ENCODE data around the gene PDE4D. TPM values are rescaled to one million over a fixed set of nuclear protein-coding genes. Genes with fewer than 3 reads are reported as not detected.

Gene PDE4D
- total RNA-seq, 1 experiment from 2014 or later: 3.6 TPM

DNA sequence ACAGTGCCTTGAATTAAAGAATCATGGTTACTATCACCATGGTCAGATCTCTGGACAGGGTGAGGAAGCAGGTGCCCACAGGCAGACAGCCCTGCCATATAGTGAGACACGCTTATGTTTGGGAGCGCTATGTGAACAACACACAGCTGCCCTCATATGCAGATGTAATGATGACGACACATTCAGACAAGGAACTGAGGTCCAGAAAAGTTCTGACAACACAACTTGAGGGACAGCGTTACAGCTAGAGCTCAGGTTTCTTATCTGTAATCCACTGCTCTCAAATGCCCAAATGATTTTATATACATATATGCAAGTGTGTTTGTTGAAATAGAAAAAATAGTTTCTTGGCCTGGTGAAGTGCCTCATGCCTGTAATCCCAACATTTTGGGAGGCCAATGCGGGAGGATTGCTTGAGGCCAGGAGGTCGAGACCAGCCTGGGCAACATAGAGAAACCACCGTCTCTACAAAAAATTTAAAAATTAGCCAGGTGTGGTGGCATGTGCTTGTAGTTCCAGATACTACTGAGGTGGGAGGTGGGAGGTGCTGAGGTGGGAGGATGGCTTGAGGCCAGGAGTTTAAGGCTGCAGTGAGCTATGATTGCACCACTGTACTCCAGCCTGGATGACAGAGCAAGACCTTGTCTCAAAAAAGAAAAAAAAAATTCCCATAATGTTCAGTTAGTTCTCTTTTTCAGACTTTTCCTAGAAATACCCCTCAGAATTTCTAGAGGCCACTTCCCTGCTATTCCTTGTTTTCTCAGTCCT lies 887.4 kb downstream of the PDE4D start:
- H3K4me1 ChIP-seq (ENCODE audit: insufficient read depth, low read length): no peaks in the 10 kb centered on the region
- H3K79me2 ChIP-seq (ENCODE audit: low read length): no peaks in the 10 kb centered on the region
- intact Hi-C loops (cut with micrococcal nuclease): loop anchor here (5.0 kb wide), 1 partner anchor 134 kb away; no protein-coding TSS in a partner anchor
- BruUV-seq (replicated peaks): no TSS peak
- no peak overlapping the region for H3K4me2 ChIP-seq (ENCODE audit: low read length)
- DNase-seq: no peak
- H3K27me3 ChIP-seq (ENCODE audit: low read length): no peaks in the 10 kb centered on the region
- H3K36me3 ChIP-seq (ENCODE audit: low read depth, low read length): no peaks in the 10 kb centered on the region
- no peak overlapping the region for H2AFZ ChIP-seq (ENCODE audit: low read length)
- no peak for ATAC-seq
- H3K9ac ChIP-seq (ENCODE audit: low read length): no peak overlapping the region
- no peak overlapping the region for H3K27ac ChIP-seq (ENCODE audit: low read length)
- no peak for TF ChIP-seq EZH2 (IDR thresholded peaks at IDR 0.05; ENCODE audit: low read length, unreplicated experiment)
- no peak for TF ChIP-seq EZH2phosphoT487 (IDR thresholded peaks at IDR 0.05; ENCODE audit: borderline replicate concordance, low read length)
- TF ChIP-seq, protein P1, sequence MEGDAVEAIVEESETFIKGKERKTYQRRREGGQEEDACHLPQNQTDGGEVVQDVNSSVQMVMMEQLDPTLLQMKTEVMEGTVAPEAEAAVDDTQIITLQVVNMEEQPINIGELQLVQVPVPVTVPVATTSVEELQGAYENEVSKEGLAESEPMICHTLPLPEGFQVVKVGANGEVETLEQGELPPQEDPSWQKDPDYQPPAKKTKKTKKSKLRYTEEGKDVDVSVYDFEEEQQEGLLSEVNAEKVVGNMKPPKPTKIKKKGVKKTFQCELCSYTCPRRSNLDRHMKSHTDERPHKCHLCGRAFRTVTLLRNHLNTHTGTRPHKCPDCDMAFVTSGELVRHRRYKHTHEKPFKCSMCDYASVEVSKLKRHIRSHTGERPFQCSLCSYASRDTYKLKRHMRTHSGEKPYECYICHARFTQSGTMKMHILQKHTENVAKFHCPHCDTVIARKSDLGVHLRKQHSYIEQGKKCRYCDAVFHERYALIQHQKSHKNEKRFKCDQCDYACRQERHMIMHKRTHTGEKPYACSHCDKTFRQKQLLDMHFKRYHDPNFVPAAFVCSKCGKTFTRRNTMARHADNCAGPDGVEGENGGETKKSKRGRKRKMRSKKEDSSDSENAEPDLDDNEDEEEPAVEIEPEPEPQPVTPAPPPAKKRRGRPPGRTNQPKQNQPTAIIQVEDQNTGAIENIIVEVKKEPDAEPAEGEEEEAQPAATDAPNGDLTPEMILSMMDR (conservative IDR thresholded peaks at IDR 0.05; ENCODE audit: low read depth, low read length): no peak
- CTCF ChIA-PET: no interaction called here
- no peaks in the 10 kb centered on the region for H3F3A ChIP-seq (ENCODE audit: low read length, unreplicated experiment)
- POLR2A ChIA-PET (ENCODE audit: unreplicated experiment): no interaction called here
- H4K20me1 ChIP-seq (ENCODE audit: low read length): no peaks in the 10 kb centered on the region
- no peaks in the 10 kb centered on the region for H3K9me2 ChIP-seq (replicated peaks; ENCODE audit: low read length)
- no peaks in the 10 kb centered on the region for H3K9me3 ChIP-seq (ENCODE audit: low read length)
- H3K4me3 ChIP-seq (ENCODE audit: low read length): no peak overlapping the region

DNA sequence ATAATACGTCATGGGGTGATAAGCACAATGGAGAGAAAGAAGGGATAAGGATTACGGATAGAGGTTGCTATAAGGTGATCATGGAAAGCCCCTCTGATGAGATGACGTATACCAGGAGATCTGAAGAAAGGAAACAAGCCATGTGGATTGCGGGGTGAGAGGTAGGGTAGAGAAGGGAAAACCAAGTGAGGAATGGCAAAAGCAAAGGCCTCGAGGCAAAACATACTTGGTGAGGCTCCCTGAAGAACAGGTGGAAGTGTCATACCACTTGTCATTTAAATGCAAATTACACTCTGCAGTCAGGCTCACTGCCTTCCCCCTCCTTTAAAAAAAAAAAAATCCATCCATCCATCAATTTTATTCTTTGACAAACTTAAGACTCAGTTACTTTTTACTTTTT lies 889.9 kb downstream of the PDE4D start:
- H3K27ac ChIP-seq (ENCODE audit: low read length): no peak overlapping the region
- intact Hi-C loops (cut with micrococcal nuclease): no loop called here
- H3K4me3 ChIP-seq (ENCODE audit: low read length): no peak overlapping the region
- no peak overlapping the region for H2AFZ ChIP-seq (ENCODE audit: low read length)
- no peaks in the 10 kb centered on the region for H3F3A ChIP-seq (ENCODE audit: low read length, unreplicated experiment)
- H3K9ac ChIP-seq (ENCODE audit: low read length): no peak overlapping the region
- no peak overlapping the region for H3K4me2 ChIP-seq (ENCODE audit: low read length)
- TF ChIP-seq EZH2 (IDR thresholded peaks at IDR 0.05; ENCODE audit: low read length, unreplicated experiment) (no peak), EZH2phosphoT487 (IDR thresholded peaks at IDR 0.05; ENCODE audit: borderline replicate concordance, low read length) (no peak)
- TF ChIP-seq, protein P1 (conservative IDR thresholded peaks at IDR 0.05; ENCODE audit: low read depth, low read length): no peak
- no peaks in the 10 kb centered on the region for H3K36me3 ChIP-seq (ENCODE audit: low read depth, low read length)
- H3K27me3 ChIP-seq (ENCODE audit: low read length): no peaks in the 10 kb centered on the region
- no TSS peak for BruUV-seq (replicated peaks)
- POLR2A ChIA-PET (ENCODE audit: unreplicated experiment): no interaction called here
- no peaks in the 10 kb centered on the region for H3K4me1 ChIP-seq (ENCODE audit: insufficient read depth, low read length)
- CTCF ChIA-PET: no interaction called here
- H3K79me2 ChIP-seq (ENCODE audit: low read length): no peaks in the 10 kb centered on the region
- DNase-seq: no peak
- H4K20me1 ChIP-seq (ENCODE audit: low read length): no peaks in the 10 kb centered on the region
- no peak for ATAC-seq
- no peaks in the 10 kb centered on the region for H3K9me2 ChIP-seq (replicated peaks; ENCODE audit: low read length)
- H3K9me3 ChIP-seq (ENCODE audit: low read length): no peaks in the 10 kb centered on the region

DNA sequence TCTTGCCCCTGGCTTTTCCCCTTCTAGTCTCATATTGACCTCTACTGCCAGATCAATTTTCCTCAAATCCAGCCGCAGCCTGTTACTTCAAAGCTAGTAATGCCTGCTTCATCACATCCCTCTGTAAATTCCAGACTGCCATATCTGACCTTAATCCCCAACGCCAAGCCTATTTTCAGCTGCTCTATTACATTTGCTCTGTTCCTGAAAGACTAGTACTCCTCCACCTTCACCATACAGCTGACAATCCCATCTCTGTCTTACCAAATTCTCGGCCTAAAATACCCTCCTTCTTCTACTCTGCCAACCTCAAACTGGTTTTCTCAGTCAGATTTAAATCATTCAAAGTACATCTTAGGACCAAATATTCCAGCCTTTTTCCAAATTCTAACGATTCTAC lies 890.4 kb downstream of the PDE4D start:
- H3K27me3 ChIP-seq (ENCODE audit: low read length): no peaks in the 10 kb centered on the region
- no peaks in the 10 kb centered on the region for H3K36me3 ChIP-seq (ENCODE audit: low read depth, low read length)
- H3K4me1 ChIP-seq (ENCODE audit: insufficient read depth, low read length): no peaks in the 10 kb centered on the region
- ChIA-PET POLR2A (ENCODE audit: unreplicated experiment) (no interaction called here), CTCF (no interaction called here)
- H3K9me3 ChIP-seq (ENCODE audit: low read length): no peaks in the 10 kb centered on the region
- no peak overlapping the region for H3K9ac ChIP-seq (ENCODE audit: low read length)
- intact Hi-C loops (cut with micrococcal nuclease): no loop called here
- H3K4me2 ChIP-seq (ENCODE audit: low read length): no peak overlapping the region
- BruUV-seq (replicated peaks): no TSS peak
- no peak overlapping the region for H3K27ac ChIP-seq (ENCODE audit: low read length)
- ATAC-seq (no peak), DNase-seq (no peak)
- no peak for TF ChIP-seq EZH2 (IDR thresholded peaks at IDR 0.05; ENCODE audit: low read length, unreplicated experiment)
- TF ChIP-seq, protein P1 (conservative IDR thresholded peaks at IDR 0.05; ENCODE audit: low read depth, low read length): no peak
- no peaks in the 10 kb centered on the region for H4K20me1 ChIP-seq (ENCODE audit: low read length)
- H3K79me2 ChIP-seq (ENCODE audit: low read length): no peaks in the 10 kb centered on the region
- no peak overlapping the region for H3K4me3 ChIP-seq (ENCODE audit: low read length)
- H3K9me2 ChIP-seq (replicated peaks; ENCODE audit: low read length): no peaks in the 10 kb centered on the region
- no peaks in the 10 kb centered on the region for H3F3A ChIP-seq (ENCODE audit: low read length, unreplicated experiment)
- H2AFZ ChIP-seq (ENCODE audit: low read length): no peak overlapping the region
